ENCODE results near the gene SHROOM3. TPM values are rescaled to one million over a fixed set of nuclear protein-coding genes. Genes with fewer than 3 reads are reported as not detected.

SHROOM3 gene
- total and polyA plus RNA-seq, 4 donors, result 4.7 to 25.8 (median 8.7) TPM

DNA sequence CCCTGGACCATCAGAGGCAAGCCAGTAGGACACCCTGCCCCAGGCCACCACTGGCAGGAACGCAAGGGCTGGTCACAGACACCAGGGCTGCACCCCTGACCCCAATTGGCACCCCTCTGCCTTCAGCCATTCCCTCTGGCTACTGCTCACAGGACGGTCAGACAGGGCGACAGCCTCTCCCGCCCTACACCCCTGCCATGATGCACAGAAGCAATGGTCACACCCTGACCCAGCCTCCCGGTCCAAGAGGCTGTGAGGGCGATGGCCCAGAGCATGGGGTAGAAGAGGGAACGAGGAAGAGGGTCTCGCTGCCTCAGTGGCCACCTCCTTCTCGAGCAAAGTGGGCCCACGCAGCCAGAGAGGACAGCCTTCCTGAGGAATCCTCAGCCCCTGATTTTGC lies 319.4 kb downstream of the SHROOM3 start:
- TF ChIP-seq HNF4A (conservative IDR thresholded peaks at IDR 0.05) (no peak), NR2F2 (IDR thresholded peaks at IDR 0.05) (no peak), JUND (IDR thresholded peaks at IDR 0.05) (no peak), YY1 (IDR thresholded peaks at IDR 0.05) (no peak), RAD21 (IDR thresholded peaks at IDR 0.05) (no peak), FOXA1 (IDR thresholded peaks at IDR 0.05) (no peak), TAF1 (conservative IDR thresholded peaks at IDR 0.05) (no peak), SP1 (IDR thresholded peaks at IDR 0.05) (no peak), ZBTB33 (IDR thresholded peaks at IDR 0.05) (no peak)
- Histone ChIP-seq H3K9me3 (ENCODE audit: control insufficient read depth in 4 of 4, low read length in 3 of 4) (no peaks in the 10 kb centered on the region), H3K4me1 (ENCODE audit: control insufficient read depth in 4 of 4, insufficient read depth in 4 of 4, low read length in 3 of 4) (no peaks in the 10 kb centered on the region), H3K36me3 (ENCODE audit: control insufficient read depth in 4 of 4, insufficient read depth in 3 of 4, low read depth in 1 of 4, low read length in 3 of 4) (peaks cover 2 to 27% (median 14%) of the 10 kb centered on the region in 4 donors), H3K27ac (ENCODE audit: low read depth in 1 of 2, low read length in 2 of 2) (no peak overlapping the region), H3K27me3 (ENCODE audit: control insufficient read depth in 4 of 4, insufficient read depth in 4 of 4, low read length in 3 of 4) (no peaks in the 10 kb centered on the region), H3K4me3 (ENCODE audit: low read depth in 1 of 3, low read length in 3 of 3) (no peak overlapping the region), H3K9ac (ENCODE audit: low read depth in 1 of 2, low read length in 2 of 2) (no peak overlapping the region)
- DNase-seq (ENCODE audit: low spot score), result no peak
- WGBS, result 94% methylated on average over 10 of the region's 10 CpGs

GRCh38 chr4:76755756-76756155 lies 320.7 kb downstream of the SHROOM3 start:
- no peak overlapping the region for H3K4me3 ChIP-seq (ENCODE audit: low read depth in 1 of 3, low read length in 3 of 3)
- H3K9ac ChIP-seq (ENCODE audit: low read depth in 1 of 2, low read length in 2 of 2), result no peak overlapping the region
- H3K36me3 ChIP-seq (ENCODE audit: control insufficient read depth in 4 of 4, insufficient read depth in 3 of 4, low read depth in 1 of 4, low read length in 3 of 4), result peaks cover 0 to 31% (median 18%) of the 10 kb centered on the region in 4 donors
- no peak for DNase-seq (ENCODE audit: low spot score)
- no peak for TF ChIP-seq JUND (IDR thresholded peaks at IDR 0.05)
- no peak for TF ChIP-seq SP1 (IDR thresholded peaks at IDR 0.05)
- TF ChIP-seq FOXA1 (IDR thresholded peaks at IDR 0.05), result no peak
- TF ChIP-seq YY1 (IDR thresholded peaks at IDR 0.05), result no peak
- TF ChIP-seq, protein P1, sequence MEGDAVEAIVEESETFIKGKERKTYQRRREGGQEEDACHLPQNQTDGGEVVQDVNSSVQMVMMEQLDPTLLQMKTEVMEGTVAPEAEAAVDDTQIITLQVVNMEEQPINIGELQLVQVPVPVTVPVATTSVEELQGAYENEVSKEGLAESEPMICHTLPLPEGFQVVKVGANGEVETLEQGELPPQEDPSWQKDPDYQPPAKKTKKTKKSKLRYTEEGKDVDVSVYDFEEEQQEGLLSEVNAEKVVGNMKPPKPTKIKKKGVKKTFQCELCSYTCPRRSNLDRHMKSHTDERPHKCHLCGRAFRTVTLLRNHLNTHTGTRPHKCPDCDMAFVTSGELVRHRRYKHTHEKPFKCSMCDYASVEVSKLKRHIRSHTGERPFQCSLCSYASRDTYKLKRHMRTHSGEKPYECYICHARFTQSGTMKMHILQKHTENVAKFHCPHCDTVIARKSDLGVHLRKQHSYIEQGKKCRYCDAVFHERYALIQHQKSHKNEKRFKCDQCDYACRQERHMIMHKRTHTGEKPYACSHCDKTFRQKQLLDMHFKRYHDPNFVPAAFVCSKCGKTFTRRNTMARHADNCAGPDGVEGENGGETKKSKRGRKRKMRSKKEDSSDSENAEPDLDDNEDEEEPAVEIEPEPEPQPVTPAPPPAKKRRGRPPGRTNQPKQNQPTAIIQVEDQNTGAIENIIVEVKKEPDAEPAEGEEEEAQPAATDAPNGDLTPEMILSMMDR (IDR thresholded peaks at IDR 0.05; ENCODE audit: low read depth, low read length, missing input control), result no peak
- no peak for TF ChIP-seq NR2F2 (IDR thresholded peaks at IDR 0.05)
- TF ChIP-seq GABPA (IDR thresholded peaks at IDR 0.05 in 1 of 2, conservative IDR thresholded peaks at IDR 0.05 in 1 of 2), result no peak
- no peak for TF ChIP-seq HNF4A (conservative IDR thresholded peaks at IDR 0.05)
- H3K4me1 ChIP-seq (ENCODE audit: control insufficient read depth in 4 of 4, insufficient read depth in 4 of 4, low read length in 3 of 4), result no peaks in the 10 kb centered on the region
- no peaks in the 10 kb centered on the region for H3K27me3 ChIP-seq (ENCODE audit: control insufficient read depth in 4 of 4, insufficient read depth in 4 of 4, low read length in 3 of 4)
- no peak overlapping the region for H3K27ac ChIP-seq (ENCODE audit: low read depth in 1 of 2, low read length in 2 of 2)
- H3K9me3 ChIP-seq (ENCODE audit: control insufficient read depth in 4 of 4, low read length in 3 of 4), result no peaks in the 10 kb centered on the region

GRCh38 chr4:76756416-76756815 lies 321.4 kb downstream of the SHROOM3 start:
- Histone ChIP-seq H3K9me3 (ENCODE audit: control insufficient read depth in 4 of 4, low read length in 3 of 4) (no peaks in the 10 kb centered on the region), H3K36me3 (ENCODE audit: control insufficient read depth in 4 of 4, insufficient read depth in 3 of 4, low read depth in 1 of 4, low read length in 3 of 4) (peaks cover 0 to 33% (median 19%) of the 10 kb centered on the region in 4 donors), H3K4me3 (ENCODE audit: low read depth in 1 of 3, low read length in 3 of 3) (no peak overlapping the region), H3K4me1 (ENCODE audit: control insufficient read depth in 4 of 4, insufficient read depth in 4 of 4, low read length in 3 of 4) (no peaks in the 10 kb centered on the region), H3K27ac (ENCODE audit: low read depth in 1 of 2, low read length in 2 of 2) (no peak overlapping the region), H3K27me3 (ENCODE audit: control insufficient read depth in 4 of 4, insufficient read depth in 4 of 4, low read length in 3 of 4) (no peaks in the 10 kb centered on the region), H3K9ac (ENCODE audit: low read depth in 1 of 2, low read length in 2 of 2) (no peak overlapping the region)
- no peak for DNase-seq (ENCODE audit: low spot score)
- WGBS, result 97% methylated on average over 2 of the region's 2 CpGs
- TF ChIP-seq YY1 (IDR thresholded peaks at IDR 0.05) (no peak), SP1 (IDR thresholded peaks at IDR 0.05) (no peak), TAF1 (conservative IDR thresholded peaks at IDR 0.05) (no peak), HNF4G (IDR thresholded peaks at IDR 0.05) (no peak), RAD21 (IDR thresholded peaks at IDR 0.05) (no peak), NR2F2 (IDR thresholded peaks at IDR 0.05) (no peak), FOXA1 (IDR thresholded peaks at IDR 0.05) (no peak), HNF4A (conservative IDR thresholded peaks at IDR 0.05) (no peak), EGR1 (IDR thresholded peaks at IDR 0.05; ENCODE audit: low read depth in 2 of 2) (no peak), FOXA2 (IDR thresholded peaks at IDR 0.05) (no peak)
- TF ChIP-seq, protein P1 (IDR thresholded peaks at IDR 0.05; ENCODE audit: low read depth, low read length, missing input control), result no peak
- TF ChIP-seq, protein P2, sequence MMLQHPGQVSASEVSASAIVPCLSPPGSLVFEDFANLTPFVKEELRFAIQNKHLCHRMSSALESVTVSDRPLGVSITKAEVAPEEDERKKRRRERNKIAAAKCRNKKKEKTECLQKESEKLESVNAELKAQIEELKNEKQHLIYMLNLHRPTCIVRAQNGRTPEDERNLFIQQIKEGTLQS (IDR thresholded peaks at IDR 0.05), result no peak
- TF ChIP-seq, protein P3, sequence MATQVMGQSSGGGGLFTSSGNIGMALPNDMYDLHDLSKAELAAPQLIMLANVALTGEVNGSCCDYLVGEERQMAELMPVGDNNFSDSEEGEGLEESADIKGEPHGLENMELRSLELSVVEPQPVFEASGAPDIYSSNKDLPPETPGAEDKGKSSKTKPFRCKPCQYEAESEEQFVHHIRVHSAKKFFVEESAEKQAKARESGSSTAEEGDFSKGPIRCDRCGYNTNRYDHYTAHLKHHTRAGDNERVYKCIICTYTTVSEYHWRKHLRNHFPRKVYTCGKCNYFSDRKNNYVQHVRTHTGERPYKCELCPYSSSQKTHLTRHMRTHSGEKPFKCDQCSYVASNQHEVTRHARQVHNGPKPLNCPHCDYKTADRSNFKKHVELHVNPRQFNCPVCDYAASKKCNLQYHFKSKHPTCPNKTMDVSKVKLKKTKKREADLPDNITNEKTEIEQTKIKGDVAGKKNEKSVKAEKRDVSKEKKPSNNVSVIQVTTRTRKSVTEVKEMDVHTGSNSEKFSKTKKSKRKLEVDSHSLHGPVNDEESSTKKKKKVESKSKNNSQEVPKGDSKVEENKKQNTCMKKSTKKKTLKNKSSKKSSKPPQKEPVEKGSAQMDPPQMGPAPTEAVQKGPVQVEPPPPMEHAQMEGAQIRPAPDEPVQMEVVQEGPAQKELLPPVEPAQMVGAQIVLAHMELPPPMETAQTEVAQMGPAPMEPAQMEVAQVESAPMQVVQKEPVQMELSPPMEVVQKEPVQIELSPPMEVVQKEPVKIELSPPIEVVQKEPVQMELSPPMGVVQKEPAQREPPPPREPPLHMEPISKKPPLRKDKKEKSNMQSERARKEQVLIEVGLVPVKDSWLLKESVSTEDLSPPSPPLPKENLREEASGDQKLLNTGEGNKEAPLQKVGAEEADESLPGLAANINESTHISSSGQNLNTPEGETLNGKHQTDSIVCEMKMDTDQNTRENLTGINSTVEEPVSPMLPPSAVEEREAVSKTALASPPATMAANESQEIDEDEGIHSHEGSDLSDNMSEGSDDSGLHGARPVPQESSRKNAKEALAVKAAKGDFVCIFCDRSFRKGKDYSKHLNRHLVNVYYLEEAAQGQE (IDR thresholded peaks at IDR 0.05), result no peak

Measured in liver (tissue), 9 donors.